HG02943 (cell line): ENCODE measurements around the gene TP63.
"Not testable (repeated sequence)": the region's sequence is repeated elsewhere in the genome, so short reads cannot be mapped to it uniquely, and the experiment has no call there.

ENCODE experiments used
- ATAC-seq: cut with Tn5 transposase; IDR thresholded peaks from one replicate; pipeline ENCODE4 v1.9.1; 2021; ENCODE audit warnings: mild to moderate bottlenecking, low read depth, moderate library complexity; ENCODE audit not compliant: unreplicated experiment

The TP63 gene

DNA sequence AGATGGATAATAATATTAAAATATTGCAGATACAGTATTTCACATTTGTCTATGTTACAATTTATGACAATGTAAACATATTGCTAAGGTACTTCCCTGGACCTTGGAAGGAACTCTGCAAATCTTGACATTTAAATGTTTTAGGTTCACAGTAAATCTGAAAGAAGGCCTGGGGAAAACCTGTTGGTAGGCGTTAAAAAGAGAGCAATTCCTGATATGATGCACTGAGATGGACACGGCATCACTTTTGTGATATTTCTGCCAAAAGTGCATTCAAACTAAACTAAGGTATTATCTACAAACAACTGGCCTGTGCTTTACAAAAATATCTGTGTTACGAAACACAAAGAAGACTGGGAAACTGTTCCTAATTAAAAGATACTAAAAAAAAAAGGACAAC lies 6.1 kb upstream of the TP63 start:
- ATAC-seq: no peak

DNA sequence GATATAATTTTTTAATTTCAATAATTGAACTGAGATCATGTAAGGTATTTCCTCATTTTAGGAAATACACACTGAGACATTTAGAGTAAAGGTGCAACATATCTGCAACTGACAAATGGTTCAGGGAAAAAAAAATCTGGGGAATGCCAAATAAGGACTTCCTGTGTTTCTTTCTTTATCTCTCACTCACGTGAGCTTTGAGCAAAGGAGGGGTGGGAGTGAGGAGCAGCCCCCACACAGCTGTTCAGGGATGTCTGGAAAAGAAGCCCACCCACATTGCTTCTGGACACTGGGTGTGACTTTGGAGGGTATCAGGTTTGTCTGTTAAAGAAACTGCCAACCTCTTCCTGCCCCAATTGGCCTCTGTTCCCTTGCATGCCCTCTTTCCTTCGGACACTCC lies 5.6 kb upstream of the TP63 start:
- no peak for ATAC-seq

DNA sequence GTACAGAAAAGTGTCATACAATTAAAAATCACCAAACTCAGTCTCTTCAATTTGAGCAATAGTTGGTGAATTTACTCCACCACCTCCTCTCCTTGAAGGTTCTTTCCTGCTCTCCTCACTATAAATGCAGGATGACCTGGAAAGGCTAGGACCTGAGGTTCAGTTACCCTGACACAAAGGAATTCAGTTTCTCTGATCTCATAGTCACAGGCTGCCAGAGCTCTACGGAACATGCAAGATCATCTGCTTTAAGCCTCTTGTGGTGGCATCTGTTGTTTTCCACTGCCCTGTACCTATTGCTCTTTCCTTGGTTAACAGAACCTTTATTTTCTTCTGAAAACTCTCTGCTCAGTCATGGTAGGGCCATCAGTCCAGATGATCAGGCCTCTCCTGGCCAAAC lies 4.9 kb upstream of the TP63 start:
- ATAC-seq: no peak

- no peak for ATAC-seq
Observed at GRCh38 chr3:189629803-189630455, 1.3 kb upstream of the TP63 start.

DNA sequence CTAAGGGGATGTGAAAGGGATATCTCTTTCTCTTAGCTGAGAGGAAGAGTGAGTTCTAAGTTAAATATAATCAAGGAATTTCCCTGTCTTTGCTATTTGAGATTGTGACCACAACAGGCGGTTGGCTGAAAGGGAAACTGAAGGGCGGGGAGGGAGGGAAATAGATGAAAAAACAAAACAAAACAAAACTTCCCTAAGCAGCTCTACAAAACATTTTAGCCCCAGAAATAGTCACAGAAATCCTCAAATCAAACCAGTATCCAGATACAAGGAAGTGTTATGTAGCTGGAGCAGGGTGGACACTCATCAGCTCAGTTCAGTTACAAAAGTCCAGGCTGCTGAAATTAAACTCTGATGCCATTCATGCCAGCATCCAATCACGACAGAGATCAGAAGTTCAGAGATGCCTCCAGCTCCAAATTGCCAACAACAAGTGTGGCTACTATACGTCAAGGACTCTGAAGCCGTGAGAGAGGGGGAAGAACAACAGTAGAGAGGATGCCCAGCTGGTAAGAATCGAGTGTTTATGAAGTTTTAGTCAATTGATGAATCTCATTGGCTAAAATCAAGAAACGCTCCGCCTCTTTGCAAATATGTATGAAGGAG lies 319 bp upstream of the TP63 start:
- ATAC-seq: peak; percentile 52

DNA sequence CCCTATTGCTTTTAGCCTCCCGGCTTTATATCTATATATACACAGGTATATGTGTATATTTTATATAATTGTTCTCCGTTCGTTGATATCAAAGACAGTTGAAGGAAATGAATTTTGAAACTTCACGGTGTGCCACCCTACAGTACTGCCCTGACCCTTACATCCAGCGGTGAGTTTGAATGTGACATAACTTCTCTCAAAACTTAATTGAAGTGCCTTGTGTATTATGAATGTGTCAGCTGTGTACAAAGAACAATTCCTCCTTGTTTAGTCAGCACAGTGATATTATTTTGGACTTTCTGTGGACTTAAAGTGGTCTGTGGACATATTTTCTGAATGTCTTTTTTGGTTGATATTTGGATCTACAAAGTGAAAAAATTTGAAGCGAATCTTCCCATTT lies 220 bp downstream of the TP63 start:
- ATAC-seq: peak; percentile 19

DNA sequence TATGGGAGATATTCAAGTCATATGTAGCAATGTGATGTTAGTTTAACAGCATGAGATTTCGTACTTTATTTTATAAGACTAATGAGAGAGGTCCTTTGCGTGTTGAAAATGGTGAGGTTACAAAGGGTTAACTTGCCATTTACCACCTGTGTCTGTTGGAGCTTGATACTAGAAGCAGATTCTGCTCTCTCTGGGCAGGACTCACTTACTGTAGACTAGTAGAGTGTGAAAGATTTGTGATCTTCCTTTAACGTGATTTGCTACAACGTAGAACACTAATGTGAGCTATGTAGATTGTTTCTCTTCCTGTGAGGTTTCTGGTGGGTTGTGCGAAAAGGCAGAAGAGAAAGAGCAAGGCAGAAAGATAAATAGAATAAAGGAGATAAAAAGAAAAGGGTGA lies 1.1 kb downstream of the TP63 start:
- ATAC-seq: no peak

DNA sequence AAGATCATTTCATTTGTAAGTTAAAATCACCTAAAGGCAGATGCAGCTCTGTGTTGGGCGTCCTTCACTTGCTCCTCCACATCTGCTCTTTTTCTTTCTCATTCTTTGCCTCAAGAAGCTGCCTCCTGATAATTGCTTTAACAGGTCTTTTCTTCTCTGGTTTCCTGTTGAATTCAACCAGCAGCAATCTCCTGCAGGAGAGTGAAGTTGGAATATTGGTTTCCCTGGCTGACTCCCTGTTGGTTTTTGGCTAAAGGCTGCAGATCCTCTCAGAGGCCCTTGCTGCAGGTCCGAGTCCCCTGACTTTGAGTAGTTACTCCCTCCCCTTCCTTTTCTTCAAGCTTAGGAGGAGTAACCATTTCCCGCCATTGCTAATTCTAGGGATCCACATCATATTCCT lies 4.2 kb downstream of the TP63 start:
- no peak for ATAC-seq

DNA sequence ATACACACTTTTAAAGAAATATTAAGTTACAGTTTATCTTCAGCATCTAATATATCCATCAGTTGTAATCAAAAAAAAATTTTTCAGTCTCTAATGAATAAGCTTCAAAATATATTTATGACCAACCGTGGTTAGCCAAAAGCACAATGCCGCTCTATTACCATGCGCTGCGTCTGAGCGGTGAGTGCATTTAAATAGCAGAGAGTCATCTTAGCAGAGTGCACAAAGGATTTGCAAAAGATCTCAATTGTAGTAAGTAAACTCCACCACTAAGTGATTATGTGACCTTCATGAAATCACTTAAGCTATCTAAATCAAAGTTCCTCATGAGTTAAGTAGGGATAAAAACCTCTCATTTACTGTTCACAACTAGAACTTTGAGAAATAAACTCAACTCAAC lies 4.9 kb downstream of the TP63 start:
- no peak for ATAC-seq

- no peak for ATAC-seq
Observed at GRCh38 chr3:189637750-189638149, 6.6 kb downstream of the TP63 start.

DNA sequence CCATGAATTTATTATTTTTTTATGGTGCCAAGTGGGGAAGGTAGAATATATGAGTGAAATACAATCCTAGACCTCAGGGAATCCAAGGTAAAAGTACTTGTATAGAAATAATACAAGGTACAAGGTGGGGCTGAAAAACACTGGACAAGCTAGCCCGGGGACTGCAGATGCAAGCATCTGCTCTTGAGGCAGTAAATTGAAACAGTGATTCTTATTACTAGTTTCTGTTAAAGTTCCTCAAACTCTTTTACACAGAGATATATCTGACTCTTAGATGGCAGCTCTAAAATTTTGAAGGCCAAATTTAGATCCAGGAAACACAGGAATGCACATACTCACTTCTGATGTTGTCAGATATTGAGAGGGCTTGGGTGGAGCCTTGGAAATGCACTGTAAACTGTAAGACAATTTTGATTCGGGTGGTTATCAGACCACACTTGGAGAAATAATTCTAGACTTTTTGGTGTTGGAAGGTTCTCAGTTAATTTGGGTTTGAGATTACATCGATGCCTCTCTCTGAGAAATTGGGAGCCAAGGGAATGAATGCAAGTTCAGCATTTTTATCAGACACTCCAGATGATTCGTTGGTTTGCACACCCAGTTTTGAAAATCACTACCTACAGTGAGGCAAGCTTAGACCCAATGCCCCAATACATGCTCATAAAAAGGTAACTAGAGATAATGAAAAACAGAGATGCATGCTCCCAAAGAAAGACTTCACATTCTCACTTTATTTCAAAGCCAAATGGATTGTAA lies 7.3 kb downstream of the TP63 start:
- ATAC-seq: no peak

- no peak for ATAC-seq
Observed at GRCh38 chr3:189641776-189642175, 10.6 kb downstream of the TP63 start.

DNA sequence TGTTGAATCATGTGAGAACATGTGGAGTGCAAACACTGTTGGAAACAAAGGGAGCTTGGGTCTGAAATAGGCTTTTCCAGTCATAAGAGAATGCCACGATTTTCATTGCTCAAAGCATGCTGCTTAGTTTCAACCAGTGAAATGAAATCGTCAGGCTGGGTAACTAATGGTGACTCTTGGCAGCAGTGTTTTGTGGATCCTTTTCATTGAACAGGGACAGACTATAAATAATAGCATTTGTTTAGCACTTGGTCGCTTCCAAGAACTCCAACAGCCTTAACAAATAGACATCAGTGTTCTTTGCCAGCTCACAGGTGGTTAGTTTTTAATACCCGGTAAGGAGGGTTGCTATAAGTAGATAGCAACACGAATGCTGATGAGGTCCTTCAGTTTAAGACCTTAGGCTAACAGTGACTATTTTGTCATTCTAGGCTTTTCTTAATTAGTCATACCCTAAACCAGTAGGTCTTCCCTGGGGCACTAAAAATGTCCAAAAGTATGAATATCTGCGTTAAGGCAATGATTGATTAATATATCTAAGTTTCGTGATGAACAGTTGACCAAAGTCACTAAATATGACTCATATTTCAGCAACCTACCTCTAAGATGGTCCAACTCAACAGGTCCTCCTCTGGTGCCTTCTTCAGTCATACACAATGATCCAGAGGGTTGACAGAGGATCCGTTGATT lies 15.8 kb downstream of the TP63 start:
- ATAC-seq: no peak

DNA sequence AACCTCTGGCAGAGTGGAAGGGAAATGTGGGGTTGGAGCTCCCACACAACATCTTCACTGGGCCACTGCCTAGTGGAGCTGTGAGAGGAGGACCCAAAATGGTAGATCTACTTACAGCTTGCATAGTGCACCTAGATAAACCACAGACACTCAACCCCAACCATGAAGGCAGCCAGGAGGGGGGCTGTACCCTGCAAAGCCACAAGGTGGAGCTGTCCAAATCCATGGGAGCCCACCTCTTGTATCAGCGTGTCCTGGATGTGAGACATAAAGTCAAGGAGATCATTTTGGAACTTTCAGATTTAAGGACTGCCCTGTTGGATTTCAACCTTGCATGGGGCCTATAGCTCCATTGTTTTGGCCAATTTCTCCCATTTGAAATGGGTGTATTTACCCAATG lies 20.9 kb downstream of the TP63 start:
- ATAC-seq: no peak

DNA sequence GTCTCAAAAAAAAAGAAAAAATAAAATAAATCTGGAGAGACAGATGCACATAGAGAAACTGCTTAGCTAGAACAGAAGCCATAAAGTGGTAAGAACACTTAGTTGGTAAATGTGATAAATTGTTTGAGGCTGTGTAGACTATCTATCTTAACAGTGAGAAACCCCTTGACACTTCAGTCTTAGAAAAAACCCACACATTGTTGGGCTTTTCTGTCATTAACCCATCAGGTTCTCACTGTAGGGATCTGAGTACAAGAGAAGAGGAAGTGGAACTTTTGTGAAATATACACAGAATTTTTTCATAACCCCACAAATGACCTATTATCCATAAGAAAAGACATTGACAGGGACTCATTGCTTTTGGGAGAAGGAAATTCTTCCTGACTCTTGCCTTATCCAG lies 24.4 kb downstream of the TP63 start:
- no peak for ATAC-seq

GRCh38 chr3:189659571-189659970 lies 28.4 kb downstream of the TP63 start:
- ATAC-seq: no peak

DNA sequence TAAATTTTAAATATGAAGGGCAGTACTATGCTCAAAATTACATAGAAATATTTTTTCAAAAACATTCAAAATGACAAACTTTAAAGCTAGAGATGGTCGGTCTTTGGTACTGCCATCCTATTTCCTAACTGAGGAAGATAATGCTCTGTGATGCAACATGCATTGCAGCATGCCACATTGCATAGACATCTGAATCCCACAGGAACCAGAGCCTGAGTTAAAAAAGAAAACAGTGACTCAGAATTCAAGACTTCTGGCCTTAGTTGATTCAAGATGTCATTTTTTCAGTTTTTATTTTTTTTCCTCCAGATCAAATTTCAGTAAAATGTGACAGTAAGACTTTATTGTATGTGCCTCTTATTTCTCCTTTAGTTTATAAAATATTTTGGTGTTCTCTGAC lies 33.1 kb downstream of the TP63 start:
- no peak for ATAC-seq

- ATAC-seq: not testable (repeated sequence)
Observed at GRCh38 chr3:189672346-189672745, 41.2 kb downstream of the TP63 start.

DNA sequence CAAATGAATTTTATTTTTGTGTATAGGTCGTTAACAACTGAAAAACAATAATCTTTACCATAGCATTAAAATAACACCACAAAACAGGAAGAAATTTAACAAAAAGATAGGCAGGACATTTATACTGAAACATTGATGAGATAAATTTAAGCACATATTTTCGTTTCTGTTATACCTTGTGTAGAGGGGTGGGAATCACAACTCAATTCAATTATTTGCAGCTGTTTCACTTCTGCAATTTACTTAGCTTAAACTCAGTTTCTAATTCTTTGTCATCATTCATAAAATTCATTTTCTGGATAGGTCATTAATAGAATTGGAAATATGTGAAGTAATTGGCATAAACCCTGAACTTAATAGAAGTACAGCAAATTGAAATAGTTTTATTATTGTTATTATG lies 42.3 kb downstream of the TP63 start:
- peak; percentile 56 for ATAC-seq

- ATAC-seq: no peak
Observed at GRCh38 chr3:189674249-189674913, 43.2 kb downstream of the TP63 start.

DNA sequence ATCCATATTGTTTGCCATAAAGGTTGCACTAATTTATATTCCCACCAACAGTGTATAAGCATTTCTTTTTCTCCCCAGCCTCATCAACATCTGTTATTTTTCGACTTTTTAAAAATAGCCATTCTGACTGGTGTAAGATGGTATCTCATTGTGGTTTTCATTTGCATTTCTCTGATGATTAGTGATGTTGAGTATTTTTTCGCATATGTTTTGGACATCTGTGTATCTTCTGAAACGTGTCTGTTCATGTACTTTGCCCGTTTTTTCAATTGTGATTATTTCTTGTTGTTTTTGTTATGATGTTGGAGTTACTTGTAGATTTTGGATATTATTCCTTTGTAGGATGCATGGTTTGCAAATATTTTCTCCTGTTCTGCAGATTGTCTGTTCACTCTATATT lies 46.5 kb downstream of the TP63 start:
- ATAC-seq: no peak
